IPS-NIHi7 (cell line): Measurements from ENCODE around the gene GCSH.
"Not testable (repeated sequence)": the region's sequence is repeated elsewhere in the genome, so short reads cannot be mapped to it uniquely, and the experiment has no call there.

Experiments
- DNase-seq: peaks from one replicate; pipeline ENCODE4 v3.0.0; 2012; ENCODE audit warnings: mixed read lengths; ENCODE audit errors: extremely low spot score

Gene GCSH

GRCh38 chr16:81095953-81096714 is at the start of gene GCSH:
GCSH (minus strand) TSS chr16:81096395; CDS start chr16:81096278, 117 bp downstream.
- DNase-seq, result peak; percentile 99

GRCh38 chr16:81143921-81144471 is 47.8 kb upstream of the GCSH start:
- no peak for DNase-seq

GRCh38 chr16:81142864-81143263 is 46.7 kb upstream of the GCSH start:
- DNase-seq, result no peak

- peak; percentile 62 for DNase-seq
Measured at GRCh38 chr16:81140930-81141780, 45.0 kb upstream of the GCSH start.

- no peak for DNase-seq
Measured at GRCh38 chr16:81138831-81139557, 42.8 kb upstream of the GCSH start.

- DNase-seq, result no peak
Measured at GRCh38 chr16:81137754-81138153, 41.6 kb upstream of the GCSH start.

GRCh38 chr16:81136390-81137335 is 40.5 kb upstream of the GCSH start:
- DNase-seq, result no peak

GRCh38 chr16:81130126-81130525 is 33.9 kb upstream of the GCSH start:
- DNase-seq, result no peak

GRCh38 chr16:81128726-81129524 is 32.7 kb upstream of the GCSH start:
- DNase-seq, result no peak

GRCh38 chr16:81127051-81127450 is 30.9 kb upstream of the GCSH start:
- DNase-seq, result no peak

GRCh38 chr16:81123092-81123852 is 27.1 kb upstream of the GCSH start:
- DNase-seq, result peak; percentile 7

GRCh38 chr16:81121474-81121990 is 25.3 kb upstream of the GCSH start:
- DNase-seq, result no peak

- no peak for DNase-seq
Measured at GRCh38 chr16:81117436-81117835, 21.2 kb upstream of the GCSH start.

GRCh38 chr16:81116285-81116684 is 20.1 kb upstream of the GCSH start:
- DNase-seq, result no peak

GRCh38 chr16:81112453-81112852 is 16.3 kb upstream of the GCSH start:
- no peak for DNase-seq

GRCh38 chr16:81109274-81109673 is 13.1 kb upstream of the GCSH start:
- not testable (repeated sequence) for DNase-seq

- no peak for DNase-seq
Measured at GRCh38 chr16:81107511-81107910, 11.3 kb upstream of the GCSH start.

- no peak for DNase-seq
Measured at GRCh38 chr16:81106826-81107503, 10.8 kb upstream of the GCSH start.
